Endothelial cell of umbilical vein (primary cell): Measurements from ENCODE around the gene AIF1L. TPM values are rescaled to one million over a fixed set of nuclear protein-coding genes. Genes with fewer than 3 reads are reported as not detected.

Experiments
- BruUV-seq: library from RNA; stranded (reverse); fragments of 400-500 nt; replicated peaks from 2 replicates; lab custom pipeline; 2021; lab: Mats Ljungman, UMichigan
- CTCF ChIA-PET: fragments of 300-600, 350-600 bp; sonication (Branson Sonifier 250); formaldehyde crosslinking; loops from one replicate; lab custom pipeline; 2021; ENCODE audit warnings: antibody characterized with exemption, inconsistent platforms; lab: Charles Lee
- POLR2A ChIA-PET: fragments of 300-600, 350-600 bp; sonication (Branson Sonifier 250); formaldehyde crosslinking; loops from one replicate; lab custom pipeline; 2021; ENCODE audit warnings: antibody characterized with exemption, inconsistent platforms; lab: Charles Lee
- DNase-seq: peaks from one replicate; pipeline ENCODE4 v3.0.0-alpha.2; 2011; ENCODE audit warnings: low read depth, low spot score
- FAIRE-seq: peaks from 2 replicates; lab custom pipeline; 2011; peaks lifted over from hg19 to GRCh38; lab: Jason Lieb, UNC
- H2AFZ ChIP-seq: 2 replicates; pipeline ENCODE4 v1.6.0; 2012; ENCODE audit warnings: low read depth, low read length, control low read depth, inconsistent platforms
- H3K27ac ChIP-seq: 2 replicates; pipeline ENCODE4 v1.5.1; 2011; ENCODE audit warnings: low read depth, mild to moderate bottlenecking, control low read depth, low read length, moderate library complexity; ENCODE audit not compliant: insufficient read depth
- H3K27me3 ChIP-seq, 2 experiments: 2 replicates each; pipeline versions ENCODE4 v1.6.0 to v1.6.1; 2011; ENCODE audit warnings: low read length in 2 of 2, mixed read lengths in 1 of 2; ENCODE audit not compliant: control insufficient read depth in 2 of 2, insufficient read depth in 2 of 2
- H3K36me3 ChIP-seq, 2 experiments: 2 replicates in 1 of 2; 3 replicates in 1 of 2; pipeline ENCODE4 v1.5.1; 2011; ENCODE audit warnings: low read length in 2 of 2, mild to moderate bottlenecking in 1 of 2, moderate library complexity in 1 of 2; ENCODE audit not compliant: control insufficient read depth in 2 of 2, insufficient read depth in 2 of 2; ENCODE audit errors: extremely low read depth in 1 of 2
- H3K4me1 ChIP-seq: 3 replicates; pipeline ENCODE4 v1.5.1; 2011; ENCODE audit warnings: mild to moderate bottlenecking, low read length; ENCODE audit not compliant: control insufficient read depth, insufficient read depth; ENCODE audit errors: extremely low read depth
- H3K4me2 ChIP-seq: 2 replicates; pipeline ENCODE4 v1.6.1; 2011; ENCODE audit warnings: low read length, control low read depth, mixed read lengths; ENCODE audit not compliant: insufficient read depth
- H3K4me3 ChIP-seq, 3 experiments: fragments of 200-600 bp in 1 of 3; sonication (generic), shearing (Covaris generic) in 1 of 3; replicated peaks in 1 of 3; 2 replicates each; pipeline ENCODE4 v1.5.1; 2011 to 2016; ENCODE audit warnings: control low read depth in 3 of 3, low read length in 3 of 3, mild to moderate bottlenecking in 2 of 3, inconsistent platforms in 1 of 3, low read depth in 1 of 3, moderate library complexity in 1 of 3; ENCODE audit not compliant: insufficient read depth in 1 of 3
- H3K79me2 ChIP-seq: 2 replicates; pipeline ENCODE4 v1.6.0; 2012; ENCODE audit warnings: low read length, inconsistent platforms; ENCODE audit not compliant: control insufficient read depth, insufficient read depth
- H3K9ac ChIP-seq: replicated peaks from 2 replicates; pipeline ENCODE3; 2011; ENCODE audit warnings: low read length, control low read depth; ENCODE audit not compliant: insufficient read depth; ENCODE audit errors: extremely low read depth
- H3K9me1 ChIP-seq: replicated peaks from 3 replicates; pipeline ENCODE4 v1.6.0; 2011; ENCODE audit warnings: mild to moderate bottlenecking, low read length; ENCODE audit not compliant: control insufficient read depth, insufficient read depth; ENCODE audit errors: extremely low read depth
- H3K9me3 ChIP-seq: replicated peaks from 2 replicates; pipeline ENCODE4 v1.5.1; 2012; ENCODE audit warnings: low read length, inconsistent platforms; ENCODE audit not compliant: control insufficient read depth, insufficient read depth
- H4K20me1 ChIP-seq: replicated peaks from 2 replicates; pipeline ENCODE3; 2011; ENCODE audit warnings: mild to moderate bottlenecking, low read length; ENCODE audit not compliant: control insufficient read depth, insufficient read depth; ENCODE audit errors: extremely low read depth
- CTCF ChIP-seq, 2 donors: IDR thresholded peaks; 1 replicate in 1 of 2; 2 replicates in 1 of 2; pipeline ENCODE4 v1.5.1; 2011; ENCODE audit warnings: low read length in 2 of 2, mild to moderate bottlenecking in 2 of 2, moderate library complexity in 2 of 2, control low read depth in 1 of 2, inconsistent platforms in 1 of 2, low read depth in 1 of 2; ENCODE audit not compliant: insufficient read depth in 1 of 2; ENCODE audit errors: extremely low read depth in 1 of 2
- EZH2 ChIP-seq: IDR thresholded peaks from 2 replicates; pipeline ENCODE4 v1.6.1; 2012; ENCODE audit warnings: borderline replicate concordance, low read depth, mild to moderate bottlenecking, moderate library complexity, low read length, inconsistent platforms; ENCODE audit not compliant: severe bottlenecking
- FOS ChIP-seq: IDR thresholded peaks from 2 replicates; pipeline ENCODE4 v1.6.1; 2011; ENCODE audit warnings: mild to moderate bottlenecking, low read length, moderate library complexity, borderline replicate concordance; ENCODE audit not compliant: insufficient read depth
- GATA2 ChIP-seq: IDR thresholded peaks from 2 replicates; pipeline ENCODE4 v1.7.0; 2011; ENCODE audit warnings: low read depth, mild to moderate bottlenecking, moderate library complexity, mixed read lengths, low read length; ENCODE audit not compliant: insufficient read length, insufficient read depth
- JUN ChIP-seq: IDR thresholded peaks from 2 replicates; pipeline ENCODE4 v1.6.1; 2011; ENCODE audit warnings: borderline replicate concordance, low read depth; ENCODE audit not compliant: insufficient read length, insufficient read depth
- MAX ChIP-seq: IDR thresholded peaks from 2 replicates; pipeline ENCODE4 v1.6.1; 2011; ENCODE audit not compliant: insufficient read depth, insufficient read length
- MYC ChIP-seq: IDR thresholded peaks from one replicate; pipeline ENCODE4 v1.6.1; 2011; ENCODE audit warnings: mild to moderate bottlenecking, low read depth, low read length
- POLR2A ChIP-seq: IDR thresholded peaks from 2 replicates; pipeline ENCODE4 v1.6.1; 2012; ENCODE audit warnings: low read depth, mild to moderate bottlenecking, control low read depth, low read length
- POLR2AphosphoS5 ChIP-seq: IDR thresholded peaks from 2 replicates; pipeline ENCODE4 v1.6.1; 2012; ENCODE audit warnings: low read depth, mild to moderate bottlenecking, control low read depth, low read length, moderate library complexity; ENCODE audit not compliant: insufficient read depth
- dilution Hi-C: fragments of 300-500 bp; cut with MboI; formaldehyde crosslinking; loops from one replicate; pipeline ENCODE4 v1.15.0; 2019; ENCODE audit warnings: low sequenced_read_pairs; ENCODE audit not compliant: extremely low pct_ligation_motif_present
- intact Hi-C: fragments of 100-400 bp; cut with micrococcal nuclease; formaldehyde crosslinking; loops from one replicate; pipeline ENCODE4 v1.10.0; 2022
- polyA plus RNA-seq, 4 experiments: library from polyadenylated mRNA; depleted of rRNA in 3 of 4; stranded (reverse) in 3 of 4; unstranded in 1 of 4; fragments of >200 nt; gene quantifications; 2 replicates each; pipeline versions ENCODE4 v1.2.1 to v1.2.3, GENCODE V29; 2011 to 2012; ENCODE audit warnings: missing spikeins in 1 of 4
- total RNA-seq: library from RNA; stranded (reverse); gene quantifications from 2 replicates; pipeline ENCODE4 v1.2.3, GENCODE V29; 2021

AIF1L gene
- total and polyA plus RNA-seq, 2 donors (not counting 3 experiments of a cell fraction or from before 2014, with no cell fraction given): 17.8 to 39.7 TPM

- Histone ChIP-seq H3K27me3 (peaks cover 0 to 3% of the 10 kb centered on the region in 2 experiments), H3K9ac (no peak overlapping the region), H3K4me3 (no peak overlapping the region), H3K27ac (no peak overlapping the region), H3K36me3 (no peaks in the 10 kb centered on the region), H3K9me3 (no peaks in the 10 kb centered on the region), H3K4me2 (no peak overlapping the region), H3K9me1 (no peaks in the 10 kb centered on the region), H3K79me2 (no peaks in the 10 kb centered on the region), H2AFZ (no peak overlapping the region), H4K20me1 (no peaks in the 10 kb centered on the region), H3K4me1 (no peaks in the 10 kb centered on the region)
- dilution Hi-C loops: no loop called here
- no TSS peak for BruUV-seq
- no peak for DNase-seq
- no peak for FAIRE-seq
- POLR2A ChIA-PET: no interaction called here
- intact Hi-C loops: no loop called here
- CTCF ChIA-PET: no interaction called here
- TF ChIP-seq FOS (no peak), MYC (no peak), EZH2 (no peak), GATA2 (no peak), POLR2AphosphoS5 (no peak), POLR2A (no peak), MAX (no peak), CTCF (IDR thresholded peaks at IDR 0.05; ENCODE audit: extremely low read depth in 1 of 2, insufficient read depth in 1 of 2, low read depth in 1 of 2, low read length in 2 of 2) (no peak), JUN (no peak)
Observed at GRCh38 chr9:131080589-131080988, 15.7 kb upstream of the AIF1L start.
